HPDE6-E6E7 (cell line): ENCODE results near the gene MRNIP.

Experiments
- DNase-seq: peaks from one replicate; pipeline ENCODE4 v3.0.0; 2011; ENCODE audit warnings: missing footprints; ENCODE audit errors: extremely low spot score

MRNIP gene, protein sequence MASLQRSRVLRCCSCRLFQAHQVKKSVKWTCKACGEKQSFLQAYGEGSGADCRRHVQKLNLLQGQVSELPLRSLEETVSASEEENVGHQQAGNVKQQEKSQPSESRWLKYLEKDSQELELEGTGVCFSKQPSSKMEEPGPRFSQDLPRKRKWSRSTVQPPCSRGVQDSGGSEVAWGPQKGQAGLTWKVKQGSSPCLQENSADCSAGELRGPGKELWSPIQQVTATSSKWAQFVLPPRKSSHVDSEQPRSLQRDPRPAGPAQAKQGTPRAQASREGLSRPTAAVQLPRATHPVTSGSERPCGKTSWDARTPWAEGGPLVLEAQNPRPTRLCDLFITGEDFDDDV

DNA sequence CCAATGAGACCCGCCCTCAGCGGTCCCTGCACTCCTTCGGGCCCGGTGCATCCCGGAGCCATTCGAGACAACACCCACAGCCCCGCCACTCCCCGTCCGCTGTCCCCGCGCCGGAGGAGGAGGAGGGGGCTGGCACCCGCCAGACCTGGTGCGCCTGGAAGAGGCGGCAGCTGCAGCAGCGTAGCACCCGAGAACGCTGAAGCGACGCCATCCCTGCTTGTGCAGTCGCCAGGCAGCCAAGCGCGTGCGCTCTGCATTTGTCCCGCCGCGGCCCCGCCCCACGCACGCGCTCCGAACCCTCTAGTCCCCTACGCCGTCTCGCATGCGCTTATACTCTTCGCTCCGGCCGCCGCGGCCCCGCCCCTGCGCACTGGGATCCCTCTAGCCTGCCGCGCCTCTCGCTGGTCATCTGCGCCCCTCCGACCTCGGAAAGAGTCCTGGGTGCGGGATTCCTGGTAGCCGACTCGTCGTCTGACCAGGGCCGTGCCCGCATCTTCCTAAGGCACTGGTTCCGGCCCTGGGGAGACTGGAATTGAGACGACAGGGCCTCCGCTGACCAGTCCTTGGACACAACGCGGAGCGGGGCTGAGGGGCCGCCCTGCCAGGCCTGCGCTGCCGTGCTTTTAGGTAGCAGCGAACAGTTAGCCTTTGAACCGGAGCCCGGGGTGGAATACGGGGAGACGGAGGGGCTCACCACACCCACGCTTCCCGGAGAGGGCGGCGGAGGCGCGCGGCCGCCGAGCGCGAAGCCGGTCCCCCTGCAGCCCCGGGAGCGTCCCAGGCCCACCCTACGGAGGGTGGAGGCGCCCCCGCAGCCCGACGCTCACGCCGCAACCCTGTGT, at the start of gene MRNIP:
Gene MRNIP (minus strand): TSS at position 232 of the 842 bp plus-strand sequence. CDS start 21 bp downstream, at position 211.
- peak; percentile 94 for DNase-seq

DNA sequence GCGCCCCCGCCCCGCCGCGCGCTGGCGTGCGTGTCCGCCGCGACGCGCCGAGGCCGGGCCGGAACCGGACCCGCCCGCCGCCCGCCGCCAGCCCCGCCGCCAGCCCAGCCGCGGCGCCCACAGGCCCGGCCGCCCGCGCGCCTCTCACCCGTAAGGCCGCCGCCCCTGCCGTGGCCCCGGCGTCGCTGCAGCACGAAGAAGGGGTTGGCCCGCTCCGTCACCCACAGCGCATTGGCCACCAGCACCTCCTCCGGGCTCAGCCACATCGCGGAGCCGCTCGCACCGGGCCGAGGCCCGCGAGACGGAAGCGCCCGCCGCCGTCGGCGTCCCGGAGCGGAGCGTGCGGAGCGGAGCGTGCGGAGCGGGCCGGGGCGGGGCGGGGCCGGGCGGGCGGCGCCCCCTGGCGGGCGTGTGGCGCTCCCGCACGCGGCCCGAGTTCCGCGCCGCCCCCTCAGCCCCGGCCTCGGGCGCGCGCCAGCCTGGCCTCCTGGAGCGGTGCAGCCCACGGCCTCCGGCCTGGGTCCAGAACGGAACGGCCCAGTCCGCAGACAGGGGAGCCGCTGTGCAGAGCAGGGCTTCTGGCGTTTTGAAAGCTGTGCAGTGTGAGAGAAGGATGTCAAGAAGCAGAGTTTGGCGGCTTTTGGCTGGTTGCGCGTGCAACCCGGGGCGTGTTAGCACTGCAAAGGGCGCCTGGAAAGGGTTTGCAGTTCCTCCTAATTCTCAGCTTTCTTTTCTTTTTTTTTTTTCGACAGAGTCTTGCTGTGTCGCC, 49.1 kb upstream of the MRNIP start, which contains the start of gene TBC1D9B:
Gene TBC1D9B (minus strand): TSS at position 342 of the 769 bp plus-strand sequence. CDS start 76 bp downstream, at position 266.
- peak; percentile 73 for DNase-seq

DNA sequence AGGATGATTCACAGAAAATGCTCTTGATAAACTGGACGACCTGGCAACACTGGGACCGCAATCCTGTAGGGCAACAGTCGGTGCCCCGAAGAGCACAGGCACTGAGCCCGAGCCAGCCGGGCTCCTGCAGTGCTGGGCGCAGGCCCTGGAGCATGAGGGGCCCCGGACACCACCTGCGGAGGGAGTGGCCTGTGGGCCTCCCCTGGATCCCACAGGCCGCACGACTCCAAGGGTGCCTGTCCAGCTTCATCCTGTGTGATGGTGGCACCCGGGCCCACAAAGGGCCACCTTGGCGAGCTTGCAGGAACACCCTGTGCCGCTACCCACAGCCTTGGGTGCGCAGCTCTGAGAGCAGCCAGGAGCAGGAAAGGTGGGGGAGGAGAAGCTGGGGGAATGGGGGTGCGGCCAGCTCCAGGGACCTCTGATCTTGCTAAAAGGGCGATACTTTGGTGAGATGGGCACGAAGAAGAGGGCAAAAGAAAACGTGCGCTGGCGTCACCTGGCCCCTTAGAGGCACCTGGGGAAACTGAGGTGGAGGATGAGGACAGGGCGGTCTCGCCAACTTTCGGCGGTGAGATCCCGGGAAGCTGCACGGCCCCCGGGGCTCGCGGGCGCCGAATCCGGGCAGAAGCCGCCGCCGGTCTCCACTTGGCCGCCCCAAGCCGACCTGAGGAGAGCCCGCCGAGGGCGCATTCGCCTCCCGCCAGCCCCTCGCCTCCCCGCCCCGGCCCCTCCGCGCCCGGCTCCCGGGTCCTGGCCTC, 48.4 kb upstream of the MRNIP start:
- DNase-seq = no peak

DNA sequence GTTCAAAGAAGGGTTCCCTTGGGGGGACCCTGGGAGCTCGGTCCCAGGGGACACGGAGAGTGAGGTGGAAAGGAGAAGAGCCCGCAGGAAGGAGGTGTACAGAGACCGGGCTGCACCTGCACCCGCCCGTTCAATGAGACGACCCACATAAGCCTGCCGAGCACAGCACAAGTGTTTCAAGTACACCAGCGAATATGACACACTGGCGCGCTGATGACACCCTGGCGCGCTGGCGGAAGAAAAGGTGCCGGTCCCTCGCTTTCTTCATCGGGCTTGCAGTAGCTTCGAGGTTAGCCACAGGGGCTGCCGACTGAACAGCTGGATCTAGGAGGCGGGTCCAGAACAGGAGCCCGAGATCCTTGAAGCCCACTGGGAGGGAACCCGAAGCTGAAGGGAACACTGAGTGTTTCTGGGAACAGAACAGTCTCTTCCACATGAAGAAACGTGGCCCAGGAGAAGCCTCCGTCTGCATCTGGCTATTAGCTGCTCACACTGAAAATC, 47.7 kb upstream of the MRNIP start:
- no peak for DNase-seq

DNA sequence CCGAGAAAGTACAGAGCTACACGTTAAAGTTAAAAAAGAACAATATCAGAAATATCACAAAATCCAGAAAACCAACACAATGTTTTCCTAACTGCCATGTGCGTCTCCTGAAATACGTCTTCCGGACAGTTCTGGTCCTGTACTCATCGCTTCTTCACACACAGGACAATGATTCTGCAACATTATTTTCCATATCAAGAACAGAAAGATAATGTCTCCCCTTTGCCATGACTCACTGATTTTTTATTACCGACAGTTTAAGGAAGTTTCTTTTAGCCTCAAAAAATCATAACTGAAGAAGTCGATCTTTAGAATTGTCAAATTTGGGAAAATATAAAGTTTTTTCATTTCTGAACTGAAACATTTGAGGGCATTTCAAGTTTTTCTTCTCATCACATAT, 46.5 kb upstream of the MRNIP start:
- DNase-seq = no peak

DNA sequence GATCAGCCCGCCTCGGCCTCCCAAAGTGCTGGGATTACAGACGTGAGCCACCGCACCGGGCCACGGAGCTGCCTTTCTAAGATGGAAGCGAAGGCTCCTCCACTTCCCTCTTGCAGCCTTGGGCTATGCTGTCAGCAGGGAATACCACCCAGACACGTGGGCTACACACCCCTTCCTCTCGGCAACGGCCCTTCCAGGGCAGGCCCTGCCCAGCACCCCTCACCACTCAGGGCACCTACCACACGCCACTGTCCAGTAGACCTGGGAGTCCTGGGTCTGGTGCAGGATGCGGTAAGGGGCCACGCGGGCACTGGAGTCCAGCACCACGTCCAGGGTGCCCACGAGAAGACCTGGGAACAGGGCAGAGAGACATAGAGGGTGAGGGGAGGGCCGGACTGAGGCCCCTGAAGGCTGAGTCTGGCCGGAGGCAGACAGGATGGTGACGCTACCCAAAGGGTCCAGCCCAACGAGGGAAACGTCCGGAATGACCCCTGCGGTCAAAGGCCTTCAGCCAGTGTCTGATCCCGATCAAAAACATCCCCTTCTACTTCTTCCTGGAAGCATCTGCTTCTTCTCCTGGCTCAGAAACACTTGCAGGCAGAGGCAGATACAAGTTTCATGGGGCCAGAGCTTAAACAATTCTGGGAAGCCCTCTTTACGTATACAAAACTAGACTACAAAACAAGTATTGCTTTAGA, 46.0 kb upstream of the MRNIP start:
- no peak for DNase-seq

DNA sequence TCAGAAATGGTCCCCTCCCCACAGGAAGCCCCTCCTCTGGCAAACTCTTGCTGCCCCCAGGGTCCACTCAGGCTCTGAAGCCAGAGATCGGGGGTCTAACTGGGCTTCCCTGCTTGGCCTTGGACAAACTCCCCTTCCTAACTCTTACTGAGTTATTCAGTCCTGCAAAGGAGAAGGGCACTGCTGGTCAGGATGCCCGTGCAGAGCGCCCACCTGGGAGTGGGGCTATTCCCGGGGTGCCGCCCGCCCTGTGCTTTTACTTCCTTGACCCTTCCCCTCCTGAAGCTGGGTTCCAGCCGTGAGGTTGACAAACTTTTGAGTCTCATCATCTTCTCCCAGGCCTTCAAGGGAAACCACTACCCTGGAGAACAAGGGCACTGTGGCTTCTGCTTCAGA, 44.1 kb upstream of the MRNIP start:
- DNase-seq = no peak

DNA sequence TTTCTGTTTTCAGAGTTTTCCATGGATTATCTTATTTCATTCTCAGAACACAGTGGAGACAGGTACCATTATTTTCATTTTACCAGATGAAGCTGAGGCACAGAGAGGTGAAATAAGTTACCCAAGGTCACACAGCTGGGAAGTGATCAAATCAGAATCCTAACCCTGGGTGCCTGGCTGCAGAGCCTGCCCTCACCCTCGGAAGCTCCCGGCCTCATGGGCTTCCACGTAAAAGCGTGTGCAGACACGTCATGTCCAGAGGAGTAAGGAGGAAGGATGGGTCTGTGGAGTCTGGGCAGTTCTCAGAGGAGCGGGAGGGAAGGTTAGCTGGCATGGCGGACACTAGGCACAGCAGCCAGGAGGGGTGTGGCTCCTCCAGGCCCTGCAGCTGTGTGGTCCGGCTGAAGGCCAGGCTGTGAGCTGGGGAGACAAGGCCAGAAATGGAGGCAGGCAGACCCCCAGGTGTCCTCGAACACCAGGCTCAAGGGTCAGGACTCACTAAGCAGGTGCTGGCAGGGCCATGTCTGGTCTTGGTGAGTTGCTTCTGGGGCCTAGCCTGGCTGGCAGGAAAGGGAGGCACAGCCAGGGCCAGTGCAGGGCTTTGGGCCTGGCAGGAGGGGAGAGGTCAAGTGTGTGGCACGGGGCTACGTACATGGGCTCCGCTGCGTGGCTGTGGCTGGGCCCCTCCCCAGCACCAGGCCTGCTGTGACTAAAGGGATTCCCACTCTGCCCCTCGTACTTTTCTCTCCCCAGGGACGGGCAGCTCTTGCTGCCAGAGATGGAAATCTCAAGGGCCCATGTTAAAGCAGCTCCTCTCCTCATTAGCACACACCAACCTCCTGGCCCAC, 43.5 kb upstream of the MRNIP start:
- no peak for DNase-seq

DNA sequence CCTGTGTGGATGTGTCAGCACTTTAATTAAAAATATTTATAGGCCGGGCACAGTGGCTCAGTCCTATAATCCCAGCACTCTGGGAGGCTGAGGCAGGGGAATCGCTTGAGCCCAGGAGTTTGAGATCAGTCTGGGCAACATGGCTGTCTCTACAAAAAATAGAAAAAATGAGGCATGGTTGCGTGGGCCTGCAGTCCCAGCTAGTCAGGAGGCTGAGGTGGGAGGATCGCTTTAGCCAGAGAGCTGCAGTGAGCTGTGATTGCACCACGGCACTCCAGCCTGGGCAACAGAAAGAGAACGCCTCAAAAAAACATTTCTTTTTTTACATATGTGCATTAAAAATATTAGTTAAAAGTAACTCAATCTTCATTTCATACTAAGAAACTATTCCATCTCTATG, 42.8 kb upstream of the MRNIP start:
- no peak for DNase-seq

DNA sequence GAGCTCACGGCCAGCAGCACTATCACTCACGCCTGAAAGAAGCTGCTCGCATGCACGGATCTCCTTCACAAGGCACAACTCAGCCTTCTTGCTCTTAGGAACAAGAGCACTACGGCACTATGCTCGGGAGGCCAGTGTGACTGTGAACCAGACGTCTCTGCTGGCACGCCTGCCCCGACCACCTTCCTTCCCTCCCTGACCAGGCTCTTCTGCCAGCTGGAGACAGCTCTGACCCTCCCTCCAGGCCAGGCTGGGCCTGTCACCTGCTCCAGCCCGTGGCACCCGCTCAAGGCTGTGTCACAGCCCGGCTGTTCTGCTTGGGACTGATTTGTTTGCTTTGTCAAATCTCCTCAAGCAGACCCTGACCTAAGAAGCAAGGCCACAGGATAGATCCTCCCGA, 42.1 kb upstream of the MRNIP start:
- DNase-seq = no peak

DNA sequence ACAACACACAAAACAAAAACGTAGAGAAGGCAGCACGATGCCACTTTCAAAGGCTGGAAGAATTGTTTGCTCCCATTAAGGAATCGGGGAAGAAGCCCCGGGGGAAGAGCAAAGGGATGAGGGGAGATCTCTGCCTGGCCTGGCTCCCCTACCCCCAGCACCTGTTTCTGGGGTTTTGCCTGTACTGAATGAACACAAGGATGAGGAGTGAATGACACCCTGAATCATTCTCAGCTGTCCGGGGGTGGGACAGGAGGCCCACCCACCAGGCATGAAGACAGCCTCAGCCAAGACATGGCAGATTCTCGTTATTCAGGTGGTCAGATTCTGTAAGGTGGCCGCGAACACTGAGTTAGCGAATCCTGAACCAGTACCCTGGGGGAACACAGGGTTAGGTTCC, 41.6 kb upstream of the MRNIP start:
- no peak for DNase-seq

DNA sequence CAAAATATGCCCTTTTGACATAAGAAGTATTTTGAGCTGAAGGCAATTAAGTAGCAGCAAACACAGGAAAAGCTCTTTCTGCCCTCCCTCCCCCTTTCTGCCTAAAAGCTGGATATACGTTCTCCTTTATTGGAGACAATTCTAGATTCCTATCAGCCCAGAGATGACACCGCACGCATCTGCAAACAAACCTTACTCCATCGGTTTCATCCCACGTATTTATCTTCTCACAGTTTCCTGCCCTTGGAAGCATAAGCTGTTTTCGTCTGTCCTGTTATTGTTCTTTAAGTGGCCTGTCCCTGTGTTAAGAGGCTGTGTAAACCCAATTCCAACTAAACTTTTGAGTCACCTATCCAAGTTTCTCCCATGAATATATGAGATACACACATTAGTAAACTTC, 37.2 kb upstream of the MRNIP start:
- DNase-seq = no peak

DNA sequence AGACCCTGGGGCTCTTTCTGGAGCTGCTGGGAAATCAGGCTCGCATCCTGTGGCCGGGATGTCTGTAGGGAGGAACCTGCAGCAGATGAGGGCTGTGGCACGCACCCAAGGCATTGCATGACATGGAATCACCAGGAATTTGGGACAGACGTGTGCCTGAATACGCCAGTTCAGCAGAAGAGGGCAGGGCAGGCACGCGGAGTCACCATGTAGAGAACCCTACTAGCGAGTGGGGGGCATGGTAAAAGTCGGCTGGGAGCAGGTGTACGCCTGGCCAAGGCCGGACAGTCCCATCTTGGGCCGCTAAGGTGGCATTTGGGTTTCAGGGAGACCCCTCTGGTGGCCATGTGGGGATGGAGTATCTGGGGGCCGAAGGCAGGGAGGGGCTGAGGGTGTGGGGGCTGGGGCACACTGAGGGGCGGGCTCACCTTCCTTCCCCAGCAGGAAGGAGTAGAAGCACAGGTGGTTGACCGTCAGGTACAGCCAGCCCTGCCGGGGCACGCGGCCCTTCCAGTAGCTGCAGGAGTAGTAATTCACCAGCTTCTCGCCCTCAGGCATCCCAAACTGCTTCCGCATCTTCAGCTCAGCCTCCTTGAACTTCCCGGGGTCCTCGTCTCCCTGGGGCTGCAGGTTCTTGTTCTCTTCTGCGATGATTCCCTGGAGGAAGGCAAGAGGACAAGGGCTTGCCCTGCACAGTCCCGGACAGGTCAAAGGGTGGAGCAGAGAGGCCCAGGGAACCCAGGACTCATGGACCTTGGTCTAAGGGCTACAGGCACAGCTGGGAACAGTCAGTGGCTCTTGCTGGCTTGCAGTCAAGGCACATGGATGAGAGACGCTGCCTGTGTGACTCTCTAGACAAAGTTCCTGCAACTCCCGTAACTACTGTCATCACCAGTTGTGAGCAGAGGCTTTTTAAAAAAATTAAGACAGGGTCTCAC, 35.6 kb upstream of the MRNIP start:
- DNase-seq = no peak

DNA sequence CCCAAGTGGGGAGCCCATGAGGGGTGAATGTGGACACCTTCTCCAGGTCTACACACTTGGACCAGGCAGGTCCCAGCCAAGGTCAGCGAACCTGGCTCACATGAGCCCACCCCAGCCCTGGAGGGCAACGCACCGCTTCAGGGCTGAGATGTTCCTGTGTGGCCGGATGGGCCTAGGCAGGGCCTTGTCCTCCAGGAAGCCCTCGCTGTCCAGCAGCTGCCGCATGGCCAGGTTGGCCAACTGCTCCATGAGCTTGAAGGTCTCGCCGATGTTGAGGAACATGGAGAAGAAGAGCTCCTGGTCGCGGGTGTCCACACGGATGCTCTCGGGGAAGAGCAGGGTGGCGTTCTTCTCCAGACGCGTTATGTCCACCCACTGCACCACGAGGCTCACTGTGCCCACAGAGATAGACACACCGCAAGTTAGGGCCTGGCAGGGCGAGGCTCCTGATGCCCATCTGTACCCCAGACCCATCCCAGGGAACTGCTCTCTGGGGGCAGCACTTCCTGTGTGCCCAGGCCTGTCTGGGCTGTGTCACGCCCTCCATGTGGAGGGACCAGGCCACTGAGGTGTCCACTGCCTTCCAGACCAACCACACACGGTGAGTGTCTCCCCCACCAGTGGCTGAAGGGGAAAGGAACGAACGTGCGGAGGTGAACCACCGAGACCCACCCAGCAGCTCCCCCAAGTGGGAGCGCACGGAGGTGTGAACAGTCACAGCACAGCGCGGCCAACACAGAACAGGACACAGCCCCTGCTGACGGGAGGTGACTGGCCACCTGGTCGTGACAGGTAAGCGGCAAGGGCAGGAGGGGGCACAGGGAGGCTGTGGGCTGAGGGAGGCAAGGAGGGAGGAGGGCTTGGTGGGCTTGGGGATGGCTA, 34.7 kb upstream of the MRNIP start:
- DNase-seq = no peak

DNA sequence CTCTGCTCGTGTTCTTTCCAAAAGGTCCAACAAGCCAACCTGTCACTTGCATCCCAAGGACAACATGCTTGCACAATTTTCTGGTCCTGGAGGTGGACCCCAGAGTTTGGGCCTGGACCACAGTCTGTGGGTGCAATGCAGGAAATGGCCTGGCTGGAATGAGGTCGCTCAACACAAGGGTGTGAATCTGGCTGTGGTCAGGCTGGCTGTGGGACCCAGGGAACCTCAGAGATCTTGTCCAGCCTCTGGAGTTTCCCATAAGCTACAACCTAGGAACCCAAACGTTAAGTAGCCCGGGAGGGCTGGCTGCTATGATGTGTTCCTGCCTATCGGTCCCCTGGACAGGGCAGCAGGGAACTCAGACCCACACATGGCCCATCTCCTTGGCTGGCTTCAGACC, 33.6 kb upstream of the MRNIP start:
- no peak for DNase-seq

DNA sequence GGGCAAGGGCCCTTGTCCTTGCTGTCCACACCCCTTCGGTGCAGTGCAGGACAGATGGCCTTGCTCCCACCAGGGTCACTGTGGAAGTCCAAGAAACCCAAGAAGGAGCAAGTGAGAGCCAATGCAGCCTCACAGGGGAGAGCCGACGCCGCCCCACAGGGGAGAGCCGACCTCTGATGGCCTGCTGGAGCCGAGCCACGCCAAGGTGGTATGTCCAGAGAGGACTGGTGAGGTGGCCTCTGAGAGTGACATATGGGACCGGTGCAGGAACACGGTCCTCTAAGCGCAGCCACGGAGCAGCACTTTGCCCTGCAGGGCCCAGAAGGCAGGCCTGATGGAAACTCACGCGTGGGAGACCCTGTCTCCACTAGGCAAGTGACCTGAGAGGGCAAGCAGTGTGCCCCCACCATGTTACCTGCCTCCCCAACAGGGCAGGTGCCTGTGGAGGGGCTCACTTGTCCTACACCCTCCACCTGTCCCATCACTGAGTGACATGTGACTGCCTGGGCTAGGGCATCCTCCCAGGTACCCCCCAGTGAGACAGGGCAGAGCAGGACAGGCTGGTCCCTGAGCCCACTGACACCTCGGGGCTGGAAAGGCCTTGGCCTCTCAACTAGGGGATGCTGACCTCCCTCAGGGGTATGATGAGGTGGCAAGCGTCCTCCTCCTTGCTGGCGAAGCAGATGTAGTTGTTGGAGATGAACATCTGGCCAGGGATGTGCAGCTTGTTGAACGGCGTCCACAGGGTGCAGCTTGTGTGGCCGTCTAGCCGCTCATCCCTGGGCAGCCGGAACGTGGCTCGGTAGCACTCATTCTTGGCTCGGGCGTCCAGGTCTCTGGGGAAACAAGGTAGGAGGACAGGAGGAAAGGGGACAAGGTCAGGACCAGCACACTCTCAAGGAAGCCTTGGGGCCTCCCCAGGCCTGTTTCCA, 32.4 kb upstream of the MRNIP start:
- no peak for DNase-seq
